ENCODE data around the gene DNAH11. TPM values are rescaled to one million over a fixed set of nuclear protein-coding genes. Genes with fewer than 3 reads are reported as not detected.

Gene DNAH11
- total RNA-seq, 1 experiment from 2014 or later: 1.9 TPM

DNA sequence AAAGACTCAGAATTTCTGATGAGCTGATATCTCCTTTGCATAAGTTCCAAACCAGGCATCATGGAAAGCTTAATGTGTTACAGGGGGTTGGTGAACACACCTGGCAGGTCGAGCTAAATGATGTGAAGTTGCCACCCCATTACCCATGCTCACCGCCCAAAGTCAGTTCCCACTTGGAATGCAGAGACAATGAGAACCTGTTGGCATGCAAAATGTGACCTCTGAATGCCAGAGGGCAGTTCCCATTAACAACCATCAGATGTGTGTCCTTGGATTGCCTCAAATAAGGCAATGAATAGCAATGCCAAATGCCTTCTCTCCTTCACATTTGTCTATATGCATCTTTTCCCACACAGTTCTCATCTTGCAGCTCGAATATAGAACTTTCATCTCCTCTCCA, 212.1 kb downstream of the DNAH11 start:
- H3K27ac Mint-ChIP-seq (ENCODE audit: unreplicated experiment): no peak overlapping the region
- H3K27me3 Mint-ChIP-seq (ENCODE audit: unreplicated experiment): peaks cover 9% of the 10 kb centered on the region
- intact Hi-C loops (cut with micrococcal nuclease; ENCODE audit: unreplicated experiment): no loop called here
- BruUV-seq (replicated peaks): no TSS peak
- no peaks in the 10 kb centered on the region for H3K9me3 Mint-ChIP-seq (ENCODE audit: low read depth, unreplicated experiment)
- no peak overlapping the region for H3K4me3 Mint-ChIP-seq (ENCODE audit: low read depth, unreplicated experiment)
- no peak for DNase-seq
- CTCF ChIA-PET: interaction anchor here (1.0 kb wide), 1 partner anchor 12 kb away, joined by 3 read pairs; no protein-coding TSS in a partner anchor
- no peaks in the 10 kb centered on the region for H3K36me3 Mint-ChIP-seq (ENCODE audit: insufficient read depth, unreplicated experiment)
- TF ChIP-seq, protein P1, sequence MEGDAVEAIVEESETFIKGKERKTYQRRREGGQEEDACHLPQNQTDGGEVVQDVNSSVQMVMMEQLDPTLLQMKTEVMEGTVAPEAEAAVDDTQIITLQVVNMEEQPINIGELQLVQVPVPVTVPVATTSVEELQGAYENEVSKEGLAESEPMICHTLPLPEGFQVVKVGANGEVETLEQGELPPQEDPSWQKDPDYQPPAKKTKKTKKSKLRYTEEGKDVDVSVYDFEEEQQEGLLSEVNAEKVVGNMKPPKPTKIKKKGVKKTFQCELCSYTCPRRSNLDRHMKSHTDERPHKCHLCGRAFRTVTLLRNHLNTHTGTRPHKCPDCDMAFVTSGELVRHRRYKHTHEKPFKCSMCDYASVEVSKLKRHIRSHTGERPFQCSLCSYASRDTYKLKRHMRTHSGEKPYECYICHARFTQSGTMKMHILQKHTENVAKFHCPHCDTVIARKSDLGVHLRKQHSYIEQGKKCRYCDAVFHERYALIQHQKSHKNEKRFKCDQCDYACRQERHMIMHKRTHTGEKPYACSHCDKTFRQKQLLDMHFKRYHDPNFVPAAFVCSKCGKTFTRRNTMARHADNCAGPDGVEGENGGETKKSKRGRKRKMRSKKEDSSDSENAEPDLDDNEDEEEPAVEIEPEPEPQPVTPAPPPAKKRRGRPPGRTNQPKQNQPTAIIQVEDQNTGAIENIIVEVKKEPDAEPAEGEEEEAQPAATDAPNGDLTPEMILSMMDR (IDR thresholded peaks at IDR 0.05; ENCODE audit: unreplicated experiment): no peak
- H3K4me1 Mint-ChIP-seq (ENCODE audit: low read depth, unreplicated experiment): no peaks in the 10 kb centered on the region

DNA sequence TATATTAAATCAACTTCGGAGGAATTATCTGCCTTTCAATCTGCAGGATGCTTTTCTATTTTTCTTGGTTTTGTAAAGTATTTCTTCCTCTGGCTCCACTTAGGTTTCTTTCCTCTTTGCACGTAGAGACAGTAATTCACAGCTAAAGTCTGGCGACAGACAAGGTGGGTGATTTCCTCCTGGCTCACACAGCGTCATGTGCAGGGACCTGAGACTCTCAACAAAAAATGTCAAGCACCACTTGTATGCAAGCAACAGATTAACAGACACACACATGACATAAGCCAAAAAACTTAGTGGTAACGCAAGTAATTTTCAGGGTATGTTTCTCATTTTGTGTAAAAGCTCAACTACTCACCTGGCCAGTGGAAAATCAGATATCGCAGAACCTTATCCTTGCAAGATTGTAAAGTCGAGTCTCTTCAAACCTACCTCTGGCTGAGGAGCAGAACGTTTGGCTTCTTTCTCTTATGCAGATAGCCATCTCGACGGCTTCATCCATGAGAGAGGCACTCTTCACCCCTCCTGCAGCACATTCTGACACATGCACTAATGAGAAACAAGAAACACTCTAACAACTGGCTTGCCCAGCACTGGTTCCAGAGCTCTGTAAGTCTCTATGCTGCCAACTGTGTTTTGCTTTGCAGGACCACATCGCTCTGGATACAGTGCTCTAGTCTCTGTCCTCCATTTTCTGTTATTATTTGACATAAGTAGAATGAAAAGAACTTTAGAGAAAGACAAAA, 214.9 kb downstream of the DNAH11 start:
- intact Hi-C loops (cut with micrococcal nuclease; ENCODE audit: unreplicated experiment): no loop called here
- Mint-ChIP-seq H3K36me3 (ENCODE audit: insufficient read depth, unreplicated experiment) (no peaks in the 10 kb centered on the region), H3K4me1 (ENCODE audit: low read depth, unreplicated experiment) (no peaks in the 10 kb centered on the region), H3K9me3 (ENCODE audit: low read depth, unreplicated experiment) (no peaks in the 10 kb centered on the region), H3K27me3 (ENCODE audit: unreplicated experiment) (no peaks in the 10 kb centered on the region), H3K4me3 (ENCODE audit: low read depth, unreplicated experiment) (no peak overlapping the region), H3K27ac (ENCODE audit: unreplicated experiment) (no peak overlapping the region)
- TF ChIP-seq, protein P1 (IDR thresholded peaks at IDR 0.05; ENCODE audit: unreplicated experiment): no peak
- BruUV-seq (replicated peaks): no TSS peak
- DNase-seq: no peak
- CTCF ChIA-PET: interaction anchor here (1.0 kb wide), 1 partner anchor 503 kb away, joined by 3 read pairs; no protein-coding TSS in a partner anchor

DNA sequence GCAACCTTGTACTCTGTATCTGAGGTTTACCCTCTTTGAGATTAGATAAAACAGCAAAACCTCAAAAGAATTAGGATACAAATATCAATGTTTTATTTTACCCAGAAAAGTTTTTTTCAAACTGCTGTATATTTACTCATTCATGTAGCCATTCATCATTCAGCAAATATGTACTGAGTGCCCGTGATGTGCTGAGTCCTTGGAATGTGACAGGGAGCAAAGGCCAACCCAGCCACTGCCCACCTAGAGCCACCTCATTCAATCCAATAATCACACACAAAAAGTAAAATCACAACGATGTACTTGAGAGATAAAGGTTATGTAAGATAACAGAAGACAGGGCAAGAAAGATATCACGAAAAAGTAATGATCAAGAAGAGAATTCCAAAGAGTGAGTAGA, 215.4 kb downstream of the DNAH11 start:
- no peak overlapping the region for H3K4me3 Mint-ChIP-seq (ENCODE audit: low read depth, unreplicated experiment)
- no peaks in the 10 kb centered on the region for H3K36me3 Mint-ChIP-seq (ENCODE audit: insufficient read depth, unreplicated experiment)
- H3K9me3 Mint-ChIP-seq (ENCODE audit: low read depth, unreplicated experiment): no peaks in the 10 kb centered on the region
- intact Hi-C loops (cut with micrococcal nuclease; ENCODE audit: unreplicated experiment): no loop called here
- no peak for DNase-seq
- no peak overlapping the region for H3K27ac Mint-ChIP-seq (ENCODE audit: unreplicated experiment)
- no TSS peak for BruUV-seq (replicated peaks)
- no peaks in the 10 kb centered on the region for H3K4me1 Mint-ChIP-seq (ENCODE audit: low read depth, unreplicated experiment)
- TF ChIP-seq, protein P1 (IDR thresholded peaks at IDR 0.05; ENCODE audit: unreplicated experiment): no peak
- CTCF ChIA-PET: interaction anchor here (1.0 kb wide), 1 partner anchor 504 kb away, joined by 3 read pairs; no protein-coding TSS in a partner anchor
- peaks cover 1% of the 10 kb centered on the region for H3K27me3 Mint-ChIP-seq (ENCODE audit: unreplicated experiment)

DNA sequence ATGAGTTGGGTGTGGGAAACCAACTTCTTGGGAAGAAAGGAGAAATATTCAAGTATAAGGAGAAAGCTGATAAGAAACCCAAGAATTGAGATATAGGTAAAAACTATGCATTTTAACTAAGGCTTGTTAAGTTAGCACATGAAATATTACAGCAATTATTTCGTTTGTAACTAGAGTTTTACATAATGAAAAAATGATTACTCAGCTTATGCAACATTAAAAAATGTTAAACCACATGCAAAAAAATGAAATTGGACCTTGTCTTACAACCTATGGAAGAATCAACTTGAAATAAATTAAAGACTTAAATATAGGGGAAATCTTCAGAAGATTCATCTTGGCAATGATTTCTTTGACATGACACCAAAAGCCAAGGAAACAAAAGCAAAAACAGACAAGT, 219.6 kb downstream of the DNAH11 start:
- DNase-seq: no peak
- intact Hi-C loops (cut with micrococcal nuclease; ENCODE audit: unreplicated experiment): no loop called here
- TF ChIP-seq, protein P1 (IDR thresholded peaks at IDR 0.05; ENCODE audit: unreplicated experiment): no peak
- Mint-ChIP-seq H3K4me3 (ENCODE audit: low read depth, unreplicated experiment) (no peak overlapping the region), H3K4me1 (ENCODE audit: low read depth, unreplicated experiment) (no peaks in the 10 kb centered on the region), H3K9me3 (ENCODE audit: low read depth, unreplicated experiment) (no peaks in the 10 kb centered on the region), H3K27me3 (ENCODE audit: unreplicated experiment) (peaks cover 27% of the 10 kb centered on the region), H3K27ac (ENCODE audit: unreplicated experiment) (no peak overlapping the region), H3K36me3 (ENCODE audit: insufficient read depth, unreplicated experiment) (no peaks in the 10 kb centered on the region)
- CTCF ChIA-PET: no interaction called here
- no TSS peak for BruUV-seq (replicated peaks)

Data from Calu3 (cell line).